HG02885 (cell line): ENCODE results near the gene INHBB.
"Not testable (repeated sequence)": the region's sequence is repeated elsewhere in the genome, so short reads cannot be mapped to it uniquely, and the experiment has no call there.

Experiments
- ATAC-seq: cut with Tn5 transposase; IDR thresholded peaks from one replicate; pipeline ENCODE4 v1.9.1; 2021; ENCODE audit warnings: mild to moderate bottlenecking; ENCODE audit not compliant: unreplicated experiment, poor library complexity

Gene INHBB

GRCh38 chr2:120376679-120377640 is 31.0 kb downstream of the INHBB start:
- ATAC-seq = no peak

- ATAC-seq = no peak
Observed at GRCh38 chr2:120378605-120379004, 32.7 kb downstream of the INHBB start.

- ATAC-seq = no peak
Observed at GRCh38 chr2:120379916-120380893, 34.3 kb downstream of the INHBB start.

- ATAC-seq = no peak
Observed at GRCh38 chr2:120381192-120381591, 35.3 kb downstream of the INHBB start.

- ATAC-seq = no peak
Observed at GRCh38 chr2:120381661-120382060, 35.7 kb downstream of the INHBB start.

- ATAC-seq = no peak
Observed at GRCh38 chr2:120382541-120383144, 36.7 kb downstream of the INHBB start.

GRCh38 chr2:120383191-120383590 is 37.3 kb downstream of the INHBB start:
- no peak for ATAC-seq

GRCh38 chr2:120383631-120384340 is 37.9 kb downstream of the INHBB start:
- ATAC-seq = no peak

GRCh38 chr2:120384486-120385354 is 38.8 kb downstream of the INHBB start:
- no peak for ATAC-seq

- no peak for ATAC-seq
Observed at GRCh38 chr2:120385355-120386127, 39.6 kb downstream of the INHBB start.

GRCh38 chr2:120388222-120389035 is 42.5 kb downstream of the INHBB start:
- no peak for ATAC-seq

- ATAC-seq = no peak
Observed at GRCh38 chr2:120389036-120389391, 43.1 kb downstream of the INHBB start.

- no peak for ATAC-seq
Observed at GRCh38 chr2:120390381-120391055, 44.6 kb downstream of the INHBB start.

GRCh38 chr2:120391382-120391781 is 45.4 kb downstream of the INHBB start:
- not testable (repeated sequence) for ATAC-seq

- ATAC-seq = no peak
Observed at GRCh38 chr2:120391911-120392665, 46.2 kb downstream of the INHBB start.

- no peak for ATAC-seq
Observed at GRCh38 chr2:120392923-120393322, 47.0 kb downstream of the INHBB start.
